DMS 273 treated with DMSO at 0.1 percent for 48 hours (cell line): ENCODE data around the gene KIF5C.
"Not testable (repeated sequence)": the region's sequence is repeated elsewhere in the genome, so short reads cannot be mapped to it uniquely, and the experiment has no call there.

Experiments used
- DNase-seq: peaks from one replicate; lab custom pipeline; 2025; lab: John Stamatoyannopoulos, UW

Gene KIF5C

DNA sequence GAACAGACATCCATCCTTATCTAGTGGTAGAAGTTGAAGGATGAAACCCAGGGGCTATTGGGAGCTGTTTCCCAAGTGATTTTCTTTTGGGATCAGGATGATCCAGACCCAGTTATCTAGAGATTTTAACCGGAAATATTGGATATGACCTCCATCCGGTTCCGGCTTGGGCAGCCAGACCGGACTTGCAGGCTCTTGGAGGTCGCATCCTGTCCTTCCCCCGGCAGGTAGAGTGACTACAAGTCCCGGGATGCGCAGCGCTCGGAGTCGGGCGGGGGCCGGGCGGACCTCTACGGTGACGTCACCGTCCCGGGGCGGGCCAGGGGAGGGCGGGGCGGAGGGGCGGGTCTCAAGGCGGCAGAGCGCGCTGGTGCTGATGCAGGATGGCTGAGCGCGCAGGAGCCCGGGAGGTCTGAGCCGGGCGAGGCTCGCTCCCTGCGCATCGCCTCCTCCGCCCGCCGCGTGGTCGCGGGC is at the start of gene KIF5C:
Gene KIF5C, plus strand, starts transcription at position 360 of the 474 bp plus-strand sequence. CDS start 391 bp downstream, outside the sequence.
- peak; percentile 75 for DNase-seq

DNA sequence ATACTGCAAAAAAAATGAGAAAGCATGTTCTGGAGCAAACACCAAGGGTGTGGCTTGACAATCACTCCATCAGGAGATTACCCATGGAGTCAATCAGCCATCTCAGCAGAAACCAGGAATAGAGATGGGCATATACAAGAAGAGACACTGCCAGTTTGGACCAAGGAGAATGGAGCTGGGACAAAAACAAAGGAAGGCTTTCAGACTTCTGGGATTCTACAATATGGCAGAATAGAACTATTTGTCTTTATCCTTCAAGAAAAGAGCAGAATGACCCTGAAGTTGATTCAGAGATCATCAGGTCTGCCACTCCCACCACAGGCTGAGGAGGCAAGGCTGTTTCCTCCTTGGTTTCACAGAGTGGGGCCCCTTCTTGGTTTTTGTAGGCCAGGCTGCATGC is 48.2 kb upstream of the KIF5C start:
- DNase-seq, result no peak

DNA sequence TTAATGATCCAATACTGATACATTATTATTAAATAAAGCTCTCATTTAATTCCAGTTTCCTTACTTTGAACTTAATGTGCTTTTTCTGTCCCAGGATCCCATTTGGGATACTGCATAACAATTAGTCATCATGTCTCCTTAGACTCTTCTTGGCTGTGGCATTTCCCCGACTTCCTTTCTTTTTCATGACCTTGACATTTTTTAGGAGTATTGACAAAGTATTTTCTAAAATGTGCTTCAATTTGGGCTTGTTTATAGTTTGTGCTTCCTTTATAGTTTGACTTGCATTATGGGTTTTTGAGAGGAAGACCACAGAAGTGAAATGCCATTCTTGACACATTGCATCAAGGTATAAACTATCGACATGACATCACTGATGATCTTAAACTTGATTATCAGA is 46.1 kb upstream of the KIF5C start:
- no peak for DNase-seq

DNA sequence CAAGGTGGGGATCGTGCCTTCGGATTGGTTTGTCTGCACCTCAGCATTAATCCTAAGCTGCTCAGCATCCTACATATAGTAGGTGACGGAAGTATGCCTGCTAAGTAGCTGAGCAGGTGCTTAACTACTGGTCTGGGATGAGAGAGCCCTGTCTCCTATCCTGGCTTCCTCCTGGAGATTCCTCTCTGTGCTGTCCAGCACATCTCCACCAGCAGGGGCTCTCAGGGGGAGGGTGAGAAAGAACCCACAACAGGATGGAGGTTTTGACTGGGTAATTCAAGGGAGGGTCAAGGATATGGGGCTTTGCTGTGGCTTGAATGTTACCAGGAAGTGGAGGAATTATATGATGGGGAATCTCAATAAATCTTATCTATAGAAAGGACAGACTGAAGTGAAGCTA is 45.4 kb upstream of the KIF5C start:
- DNase-seq, result no peak

DNA sequence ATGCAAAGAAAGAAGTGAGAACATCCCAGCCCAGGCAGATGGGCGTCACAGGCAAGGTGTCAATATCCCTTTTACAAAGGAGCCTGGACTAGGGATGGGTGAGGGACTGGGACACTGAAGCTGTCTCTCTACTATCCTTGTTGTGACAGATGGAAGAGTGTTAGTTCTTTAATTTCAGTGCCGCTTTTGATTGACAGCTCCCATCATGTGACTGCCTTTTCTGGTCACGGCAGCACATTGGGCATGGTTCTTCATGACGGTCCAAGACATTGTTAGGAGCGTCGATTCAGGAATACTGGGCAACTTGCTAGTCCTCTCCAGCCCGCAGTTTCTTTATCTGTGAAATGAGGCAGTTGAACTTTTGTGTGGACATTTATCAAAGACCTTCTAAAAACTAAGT is 42.4 kb upstream of the KIF5C start:
- DNase-seq, result no peak

DNA sequence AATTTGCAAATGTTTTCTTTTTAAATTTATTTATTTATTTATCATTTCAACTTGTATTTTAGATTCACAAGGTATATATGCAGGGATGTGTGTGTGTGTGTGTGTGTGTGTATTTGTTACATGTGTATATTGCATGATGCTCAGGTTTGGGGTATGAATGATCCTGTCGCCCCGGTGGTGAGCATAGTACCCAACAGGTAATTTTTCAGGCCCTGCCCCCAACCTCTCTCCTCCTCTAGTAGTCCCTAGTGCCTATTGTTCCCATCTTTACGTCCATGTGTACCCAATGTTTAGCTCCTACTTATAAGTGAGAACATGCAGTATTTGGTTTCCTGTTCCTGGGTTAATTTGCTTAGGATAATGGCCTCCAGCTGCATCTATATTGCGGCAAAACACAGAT is 33.0 kb upstream of the KIF5C start:
- no peak for DNase-seq

DNA sequence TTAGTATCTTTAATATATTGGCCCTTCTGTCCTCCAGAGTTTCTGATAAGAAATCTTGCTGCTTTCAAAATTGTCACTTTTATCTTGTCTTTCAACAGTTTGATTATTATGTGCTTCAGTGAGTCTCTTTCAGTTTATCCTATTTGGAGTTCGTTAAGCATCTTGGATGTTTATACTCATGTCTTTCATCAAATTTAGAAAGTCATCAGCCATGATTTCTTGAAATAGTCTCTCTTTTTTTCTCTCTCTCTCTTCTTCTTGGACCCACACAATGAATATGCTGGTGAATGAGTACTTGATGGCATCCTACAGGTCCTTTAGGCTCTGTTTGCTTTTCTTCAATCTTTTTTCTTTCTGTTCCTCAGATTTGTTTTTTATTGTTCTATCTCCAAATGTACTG is 26.9 kb upstream of the KIF5C start:
- DNase-seq, result no peak

DNA sequence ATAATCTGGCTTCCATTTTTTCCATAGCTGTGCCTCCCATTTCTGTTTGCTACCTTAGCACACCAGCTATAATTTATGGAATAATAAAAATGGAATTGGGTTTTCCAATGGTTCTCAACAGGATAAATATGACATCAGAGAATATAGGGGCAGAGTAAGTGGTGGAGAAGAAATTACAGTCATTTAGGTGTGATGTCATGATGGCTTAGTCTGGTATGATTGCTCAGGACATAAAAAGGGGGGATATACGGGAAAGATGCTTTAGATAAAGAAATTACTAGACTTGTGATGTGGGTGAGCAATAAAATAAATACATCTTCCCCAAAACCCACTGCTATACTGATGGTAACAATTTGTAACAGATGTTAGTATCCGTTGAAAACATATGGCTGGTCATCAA is 21.6 kb upstream of the KIF5C start:
- no peak for DNase-seq

DNA sequence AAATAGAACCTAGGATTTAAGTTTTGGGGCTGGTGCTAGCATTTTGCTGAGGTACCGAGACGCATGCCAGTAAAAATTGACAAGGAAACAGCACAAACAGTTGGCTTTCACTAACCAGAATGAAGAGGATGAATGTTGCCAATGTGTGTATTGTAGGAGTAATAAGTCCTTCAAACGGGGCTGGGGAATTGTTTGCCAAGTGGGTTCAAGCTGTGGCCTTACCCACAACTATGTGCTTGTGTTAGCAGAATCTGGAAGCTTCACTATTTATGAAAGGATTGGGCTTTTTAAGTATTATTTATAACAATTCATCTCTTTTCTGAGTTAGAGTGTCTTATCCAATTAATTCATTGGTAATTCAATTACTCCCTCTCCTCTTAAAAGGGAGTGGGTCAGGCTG is 15.0 kb upstream of the KIF5C start:
- DNase-seq, result no peak

DNA sequence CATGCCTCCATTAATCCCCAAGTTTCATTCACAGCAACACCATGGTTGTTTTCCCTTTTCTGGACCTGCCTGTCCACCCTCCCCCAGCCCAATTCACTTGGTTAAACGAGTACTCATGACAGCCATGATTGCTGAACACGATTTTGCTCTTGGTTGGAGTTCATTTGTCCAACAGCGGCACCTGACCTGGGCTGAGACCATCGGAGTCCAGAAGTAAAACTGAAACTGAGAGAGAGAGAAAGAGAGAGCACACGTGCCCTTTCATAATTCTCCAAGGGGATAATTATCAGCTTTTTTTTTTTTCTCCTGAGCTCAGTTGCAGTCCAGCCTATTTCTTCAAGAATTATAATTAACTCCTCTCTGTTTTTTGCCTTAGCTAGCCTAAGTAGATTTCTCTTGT is 13.7 kb upstream of the KIF5C start:
- no peak for DNase-seq

DNA sequence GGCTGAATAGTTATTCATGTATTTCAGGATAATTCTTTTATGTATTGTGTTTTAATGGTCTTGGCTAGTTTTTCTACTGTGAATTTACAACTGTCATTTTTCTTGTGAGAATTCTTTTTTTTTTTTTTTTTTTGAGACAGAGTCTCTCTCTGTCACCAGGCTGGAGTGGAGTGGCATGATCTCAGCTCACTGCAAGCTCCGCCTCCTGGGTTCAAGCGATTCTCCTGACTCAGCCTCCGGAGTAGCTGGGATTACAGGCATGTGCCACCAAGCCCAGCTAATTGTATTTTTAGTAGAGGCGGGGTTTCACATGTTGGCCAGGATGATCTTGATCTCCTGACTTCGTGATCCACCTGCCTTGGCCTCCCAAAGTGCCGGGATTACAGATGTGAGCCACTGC is 12.5 kb upstream of the KIF5C start:
- not testable (repeated sequence) for DNase-seq

DNA sequence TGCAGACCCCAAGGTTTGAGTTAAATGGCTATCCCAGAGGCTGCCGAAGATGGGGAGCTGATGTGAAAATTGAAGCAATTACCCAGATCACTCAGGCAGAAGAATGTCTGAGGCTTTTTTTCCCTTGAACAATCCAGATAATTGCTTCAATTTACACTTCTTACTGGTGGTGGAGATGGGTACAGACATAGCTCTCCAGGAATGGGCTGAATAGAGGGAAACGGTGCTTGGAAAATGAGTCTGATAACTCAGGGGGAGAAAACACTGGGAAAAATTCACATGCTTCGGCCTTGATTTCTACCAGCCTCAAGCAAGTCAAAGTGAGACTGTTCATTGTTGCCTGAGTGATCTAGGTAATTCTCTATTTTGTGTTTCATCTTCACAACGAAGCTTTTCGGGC is 9.5 kb upstream of the KIF5C start:
- no peak for DNase-seq

DNA sequence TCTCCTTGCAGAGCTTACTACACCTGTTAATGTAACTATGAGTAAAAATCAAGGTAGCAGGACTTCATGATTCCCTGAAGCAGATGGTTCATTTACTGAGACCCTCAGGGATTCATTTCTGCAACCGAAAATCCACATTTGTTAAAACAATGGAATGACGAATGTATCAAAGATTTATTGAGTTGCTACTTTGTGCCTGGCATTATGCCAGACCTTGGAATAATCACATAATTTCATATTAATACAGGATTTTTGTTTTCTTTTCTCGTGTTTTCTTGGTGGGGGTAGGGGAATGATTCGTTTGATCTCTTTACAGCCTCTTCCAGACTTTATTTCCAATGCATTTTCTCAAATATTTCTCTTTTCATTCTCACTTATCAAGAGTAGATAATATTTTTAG is 8.9 kb upstream of the KIF5C start:
- no peak for DNase-seq

DNA sequence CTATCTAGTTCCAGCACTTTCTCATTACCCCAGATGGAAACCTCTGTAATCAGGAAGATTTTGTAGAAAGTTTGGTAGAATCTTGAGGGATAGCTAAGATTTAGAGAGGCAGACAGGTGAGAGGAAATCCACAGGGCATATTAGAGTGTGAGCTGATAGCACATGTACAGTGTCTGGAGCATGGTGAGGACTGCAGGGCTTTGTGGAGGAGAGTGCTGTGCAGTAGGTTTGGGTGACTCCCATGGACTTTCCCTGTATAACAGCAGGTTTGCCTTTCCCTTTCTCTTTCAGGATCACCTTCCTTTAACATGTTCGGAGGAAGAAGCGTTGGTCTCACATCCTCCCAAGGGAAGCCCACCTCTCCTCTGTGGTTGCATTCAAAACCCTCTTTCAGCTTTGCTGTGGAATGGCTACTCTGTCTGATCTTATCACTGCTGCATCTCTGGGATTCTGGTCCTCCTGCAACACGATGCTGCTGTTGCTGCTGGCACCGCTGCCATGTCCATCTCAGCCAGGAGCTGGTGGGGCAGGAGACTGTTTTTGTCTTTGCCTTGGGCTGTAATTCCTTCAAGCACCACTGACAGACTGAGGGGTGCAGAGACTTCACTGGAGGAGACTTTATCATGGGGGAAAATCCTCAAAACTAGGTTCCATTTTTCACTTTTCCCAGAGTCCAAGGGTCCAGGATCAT is 7.8 kb upstream of the KIF5C start:
- DNase-seq, result no peak

DNA sequence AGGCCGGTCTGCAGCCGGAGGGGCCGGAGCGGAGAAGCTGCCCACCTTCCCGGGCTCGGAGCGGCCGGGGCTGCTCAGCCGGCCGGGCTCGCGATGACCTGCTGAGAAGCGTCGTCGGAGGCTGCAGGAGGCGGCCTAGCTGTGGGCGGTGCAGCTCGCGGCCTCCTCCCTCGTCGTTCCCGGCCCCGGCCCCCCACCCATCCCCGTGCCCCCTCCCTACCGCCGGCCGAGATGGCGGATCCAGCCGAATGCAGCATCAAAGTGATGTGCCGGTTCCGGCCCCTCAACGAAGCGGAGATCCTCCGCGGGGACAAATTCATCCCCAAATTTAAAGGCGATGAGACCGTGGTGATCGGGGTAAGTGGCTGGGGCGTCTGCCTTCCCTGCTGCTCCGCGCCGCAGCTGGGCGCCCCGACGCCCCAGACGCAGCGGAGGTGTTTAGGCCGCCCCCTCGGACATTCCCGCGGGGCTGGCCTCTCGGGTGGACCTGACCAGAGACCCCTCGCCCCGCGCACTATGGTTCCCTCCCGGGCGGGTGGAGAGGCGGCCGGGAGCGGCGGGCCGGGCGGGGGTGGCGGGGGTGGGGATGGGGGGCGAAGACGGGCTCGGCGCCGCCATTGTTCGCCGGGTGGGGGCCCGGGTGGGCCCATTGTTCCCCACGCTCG is 492 bp downstream of the KIF5C start:
- no peak for DNase-seq

DNA sequence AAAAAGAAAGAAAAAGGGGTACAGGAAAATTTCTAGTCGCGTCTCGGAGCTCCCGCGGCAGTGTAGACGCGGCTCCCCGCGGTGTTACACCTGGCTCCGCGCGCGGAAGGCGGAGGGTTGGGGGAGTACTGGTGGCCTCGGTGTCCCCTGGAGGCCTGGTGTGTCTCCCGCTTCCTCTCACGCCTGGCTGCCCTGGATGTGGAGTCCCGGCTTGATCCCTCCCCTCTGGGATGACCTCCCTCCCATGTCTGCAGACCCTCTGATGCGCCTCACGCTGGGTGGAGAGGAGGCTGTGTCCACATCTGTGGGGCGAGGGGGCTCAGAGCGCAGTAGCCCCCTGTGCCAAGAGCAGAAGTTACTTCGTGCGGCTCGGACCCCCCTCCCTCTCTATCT is 1.2 kb downstream of the KIF5C start:
- no peak for DNase-seq

DNA sequence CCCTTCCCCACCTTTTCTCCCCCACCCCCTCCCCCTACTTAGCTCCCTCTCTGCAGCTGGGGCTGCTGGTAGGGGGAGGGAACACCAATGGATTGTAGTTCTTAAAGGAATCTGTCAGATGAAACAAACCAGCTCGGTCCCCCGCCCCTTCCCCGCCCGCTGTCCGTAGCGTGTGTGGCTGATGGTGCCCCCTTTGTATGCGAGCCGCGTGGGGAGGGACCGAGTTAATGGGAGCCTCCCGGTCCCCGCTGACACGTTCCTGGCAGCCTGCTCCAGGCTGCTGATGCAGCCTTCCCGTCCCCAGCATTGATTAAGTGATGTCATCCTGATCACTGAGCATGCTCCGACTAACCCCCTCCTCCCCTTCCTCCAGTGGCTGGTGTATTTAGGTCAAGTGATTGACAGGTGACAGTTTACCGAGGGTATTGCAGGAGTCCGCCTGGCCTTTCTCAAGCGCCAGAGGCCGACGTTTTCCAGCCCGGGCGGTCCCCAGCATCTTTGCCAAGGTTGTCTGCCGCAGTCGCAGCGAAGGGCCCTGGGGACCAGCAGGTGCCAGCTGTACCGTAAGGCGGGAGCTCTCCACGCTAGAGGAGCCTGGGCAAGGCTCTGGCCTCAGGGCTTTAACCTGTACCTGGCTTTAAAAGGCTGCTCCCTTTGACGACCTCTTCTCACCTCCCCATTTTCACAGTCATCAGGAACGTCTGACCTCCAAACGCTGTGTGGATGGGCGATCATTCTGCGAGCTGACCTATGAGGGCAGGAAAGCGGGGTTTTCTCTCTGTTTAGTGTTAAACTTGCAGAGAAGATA is 1.8 kb downstream of the KIF5C start:
- DNase-seq, result no peak

DNA sequence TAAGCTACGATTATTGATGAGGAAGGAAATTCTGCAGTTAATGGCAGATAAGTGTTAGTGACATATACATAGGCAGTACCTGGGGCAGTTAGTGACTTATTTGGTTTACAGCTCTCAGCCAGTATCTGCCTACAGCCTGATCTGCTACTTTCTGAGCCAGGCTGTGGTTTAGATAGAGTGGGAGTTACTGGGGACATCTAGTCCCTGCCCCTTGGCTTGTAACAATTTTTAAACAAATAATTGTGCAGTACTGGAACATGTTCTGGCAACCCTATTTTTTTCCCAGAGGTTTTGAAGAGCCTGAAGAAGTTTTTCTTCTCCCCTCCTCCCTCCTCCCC is 2.3 kb downstream of the KIF5C start:
- DNase-seq, result no peak

DNA sequence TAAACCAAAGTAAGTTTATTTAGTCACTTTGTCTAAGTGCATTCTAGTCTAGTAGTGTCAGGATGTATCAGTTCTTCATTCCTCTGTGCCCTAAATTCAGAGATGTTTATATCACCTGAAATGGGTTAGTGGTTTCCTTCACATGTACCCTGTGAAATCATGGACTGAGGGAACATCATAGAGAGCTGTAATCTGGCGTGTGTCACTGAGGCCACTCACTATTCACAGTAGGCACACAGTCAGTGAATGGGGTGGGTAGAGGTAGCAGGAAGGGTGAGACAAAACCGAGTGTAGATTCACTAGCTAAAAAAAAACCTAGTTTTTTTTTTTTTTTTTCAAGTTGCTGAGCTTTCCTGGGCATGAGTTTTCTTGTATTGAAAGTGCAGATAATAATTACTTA is 5.6 kb downstream of the KIF5C start:
- no peak for DNase-seq

DNA sequence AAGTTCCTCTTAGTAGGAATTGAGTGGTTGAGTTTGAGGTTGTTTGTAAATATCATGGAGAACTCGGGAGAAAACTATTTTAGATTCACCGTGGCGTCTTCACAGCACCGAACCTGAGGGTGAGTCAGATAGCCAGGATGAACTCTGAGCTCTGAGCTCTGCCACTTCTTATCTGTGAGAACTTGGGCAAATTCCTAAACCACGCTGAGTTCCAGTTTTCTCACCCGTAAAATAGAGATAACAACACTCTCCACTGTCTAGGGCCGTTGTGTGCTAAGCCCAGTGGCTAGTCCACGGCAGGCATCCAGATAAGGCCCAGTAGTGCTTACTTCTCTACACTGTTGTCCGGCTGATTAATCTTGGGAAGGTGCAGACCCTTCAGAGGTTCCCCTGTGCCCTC is 7.0 kb downstream of the KIF5C start:
- no peak for DNase-seq

DNA sequence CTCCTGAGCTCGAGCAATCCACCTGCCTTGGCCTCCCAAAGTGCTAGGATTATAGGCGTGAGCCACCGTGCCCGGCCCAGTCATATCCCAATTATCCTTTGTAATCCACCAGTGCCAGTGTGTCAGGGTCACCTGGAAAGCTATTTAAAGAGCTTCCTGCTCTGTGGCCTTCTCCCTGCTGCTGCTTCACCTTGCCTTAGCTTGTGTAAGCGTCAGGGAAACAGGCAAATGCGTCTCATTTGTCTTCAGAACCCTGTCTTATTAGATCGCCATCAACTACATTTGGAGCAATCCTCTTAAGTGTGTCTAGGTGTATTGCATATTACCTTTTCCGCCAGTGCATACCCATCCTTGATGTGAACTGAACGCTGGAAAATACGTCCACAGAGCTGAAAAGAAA is 10.2 kb downstream of the KIF5C start:
- DNase-seq, result no peak

DNA sequence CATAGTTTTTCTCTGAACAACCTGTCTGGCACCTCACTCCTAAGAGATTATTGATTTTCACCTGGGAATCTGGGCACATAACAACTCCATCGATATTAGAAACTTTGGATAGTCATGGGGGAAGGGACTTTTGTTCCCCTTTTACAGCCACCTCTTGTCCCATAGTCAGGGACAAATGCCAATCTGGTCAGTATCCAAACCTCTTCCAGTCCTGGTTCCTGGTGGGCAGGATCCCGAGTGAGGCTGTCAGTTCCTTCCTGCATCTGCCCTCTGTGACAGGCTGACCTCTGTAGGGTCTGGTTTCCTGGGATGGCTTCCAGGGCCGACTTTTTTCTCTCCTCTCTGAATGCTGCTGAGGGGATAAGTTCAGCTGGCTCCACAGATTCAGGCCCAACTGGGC is 11.0 kb downstream of the KIF5C start:
- no peak for DNase-seq

DNA sequence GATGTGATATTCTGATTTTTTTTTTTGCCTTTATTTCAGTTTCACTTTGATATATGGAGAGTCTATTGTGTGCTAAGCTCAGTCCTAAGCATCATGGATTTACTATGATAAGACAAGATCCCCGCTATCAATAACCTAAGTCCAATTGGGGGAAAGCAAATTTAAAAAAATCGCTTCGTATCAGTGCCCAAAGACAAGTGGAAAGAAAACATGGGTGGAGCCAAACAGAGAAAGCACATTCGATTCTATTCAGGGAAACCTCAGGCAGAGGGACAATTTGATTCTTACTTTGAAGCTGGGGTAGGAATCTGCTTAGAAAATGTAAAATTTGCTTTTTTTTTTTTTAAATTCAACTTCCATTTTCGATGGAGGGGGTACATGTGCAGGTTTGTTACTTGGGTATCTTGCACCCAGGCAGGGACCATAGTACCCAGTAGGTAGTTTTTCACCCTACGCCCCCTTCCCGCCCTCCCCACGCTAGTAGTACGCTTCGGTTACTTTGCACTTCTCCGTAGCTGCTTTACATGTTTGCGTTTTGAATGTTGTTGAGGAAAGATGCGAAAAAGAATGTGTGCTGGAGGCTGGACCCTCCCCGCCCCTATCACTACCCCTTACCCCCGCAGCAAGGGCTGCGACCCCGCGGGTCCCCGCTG is 12.4 kb downstream of the KIF5C start:
- no peak for DNase-seq
